K562 (cell line): ENCODE measurements around the gene GINS1. TPM values are rescaled to one million over a fixed set of nuclear protein-coding genes. Genes with fewer than 3 reads are reported as not detected.

Experiments
- ATAC-seq: fragments of 200-7000 bp; cut with Tn5 transposase; 3 replicates; pipeline ENCODE4 v1.9.1; 2020; ENCODE audit warnings: moderate library complexity
- BruUV-seq: library from RNA; stranded (reverse); fragments of 400-500 nt; replicated peaks from 2 replicates; lab custom pipeline; 2021; lab: Mats Ljungman, UMichigan
- CTCF ChIA-PET: fragments of 300-600 bp; formaldehyde crosslinking; extraction: SDS; loops from one replicate; lab custom pipeline; 2021; ENCODE audit warnings: low intra/inter-chr PET ratio; lab: Yijun Ruan, JAX
- POLR2A ChIA-PET: fragments of 300-600, 350-650 bp; sonication (Branson Sonifier 250); formaldehyde crosslinking; extraction: SDS; loops from one replicate; lab custom pipeline; 2021; ENCODE audit warnings: antibody characterized with exemption, inconsistent platforms; lab: Yijun Ruan, JAX
- DNase-seq, 4 experiments: peaks; one replicate each; pipeline versions ENCODE4 v3.0.0 to v3.0.0-alpha.2; 2011 to 2018; ENCODE audit warnings: low spot score in 3 of 4, mixed read lengths in 3 of 4; ENCODE audit errors: extremely low read depth in 1 of 4
- FAIRE-seq: peaks from 2 replicates; lab custom pipeline; 2011; peaks lifted over from hg19 to GRCh38; lab: Jason Lieb, UNC
- H2AFZ ChIP-seq: 2 replicates; pipeline ENCODE4 v1.6.0; 2011; ENCODE audit warnings: low read depth, low read length, control low read depth, inconsistent platforms
- H3K27ac ChIP-seq: fragments of 200-600 bp; 3 replicates; pipeline ENCODE4 v1.8.0; 2011; ENCODE audit warnings: low read depth, mild to moderate bottlenecking, control low read depth, inconsistent platforms, low read length, moderate library complexity, mixed read lengths; ENCODE audit errors: extremely low read depth
- H3K27me3 ChIP-seq, 2 experiments: fragments of 300-600 bp in 1 of 2; 2 replicates in 1 of 2; 3 replicates in 1 of 2; pipeline versions ENCODE4 v1.6.0 to v1.8.0; 2011; ENCODE audit warnings: inconsistent platforms in 2 of 2, low read length in 2 of 2, mild to moderate bottlenecking in 1 of 2, mixed read lengths in 1 of 2, moderate library complexity in 1 of 2; ENCODE audit not compliant: control insufficient read depth in 2 of 2, insufficient read depth in 2 of 2
- H3K36me3 ChIP-seq: fragments of 300-600 bp; 3 replicates; pipeline ENCODE4 v1.8.0; 2011; ENCODE audit warnings: mild to moderate bottlenecking, low read length, inconsistent platforms; ENCODE audit not compliant: control insufficient read depth, insufficient read depth
- H3K4me1 ChIP-seq, 2 experiments: fragments of 200-600 bp in 1 of 2; replicated peaks in 1 of 2; 2 replicates in 1 of 2; 3 replicates in 1 of 2; pipeline versions ENCODE4 v1.5.1 to v1.8.0; 2011; ENCODE audit warnings: inconsistent platforms in 2 of 2, low read length in 2 of 2, mild to moderate bottlenecking in 1 of 2, mixed read lengths in 1 of 2, moderate library complexity in 1 of 2; ENCODE audit not compliant: control insufficient read depth in 2 of 2, insufficient read depth in 2 of 2
- H3K4me2 ChIP-seq: 2 replicates; pipeline ENCODE4 v1.6.1; 2011; ENCODE audit warnings: low read length, control low read depth, inconsistent platforms, mixed read lengths; ENCODE audit not compliant: insufficient read depth
- H3K4me3 ChIP-seq: fragments of 200-600 bp; sonication (generic), shearing (Covaris generic); 2 replicates; pipeline ENCODE4 v1.5.1; 2016; ENCODE audit warnings: control low read depth, inconsistent platforms
- H3K79me2 ChIP-seq: fragments of 200-600 bp; 3 replicates; pipeline ENCODE4 v1.8.0; 2011; ENCODE audit warnings: low read length, inconsistent platforms; ENCODE audit not compliant: control insufficient read depth, insufficient read depth
- H3K9ac ChIP-seq, 2 experiments: 2 replicates each; pipeline versions ENCODE4 v1.6.0 to v1.6.1; 2011; ENCODE audit warnings: low read depth in 2 of 2, low read length in 2 of 2, control low read depth in 1 of 2, inconsistent platforms in 1 of 2, mild to moderate bottlenecking in 1 of 2, mixed read lengths in 1 of 2; ENCODE audit not compliant: insufficient read depth in 1 of 2
- H3K9me1 ChIP-seq: one replicate; pipeline ENCODE4 v1.6.0; 2011; ENCODE audit warnings: inconsistent platforms, mild to moderate bottlenecking, low read length, moderate library complexity; ENCODE audit not compliant: control insufficient read depth, insufficient read depth
- H3K9me3 ChIP-seq: replicated peaks from 2 replicates; pipeline ENCODE4 v1.5.1; 2011; ENCODE audit warnings: low read depth, low read length, inconsistent platforms; ENCODE audit not compliant: control insufficient read depth, insufficient read depth
- H4K20me1 ChIP-seq: replicated peaks from 2 replicates; pipeline ENCODE4 v1.6.1; 2011; ENCODE audit warnings: low read length, inconsistent platforms, mixed read lengths; ENCODE audit not compliant: control insufficient read depth, insufficient read depth
- ETV1 ChIP-seq: fragments of 450-650 bp; conservative IDR thresholded peaks from 2 replicates; pipeline ENCODE4 v1.6.1; 2016; ENCODE audit warnings: missing genetic modification characterization, control low read depth, low read depth, missing compliant biosample characterization
- MEIS2 ChIP-seq: fragments of 450-650 bp; IDR thresholded peaks from 2 replicates; pipeline ENCODE4 v1.6.1; 2014; ENCODE audit warnings: mild to moderate bottlenecking; ENCODE audit not compliant: partially characterized antibody
- MLLT1 ChIP-seq, 2 experiments: fragments of 450-650 bp; IDR thresholded peaks; 2 replicates each; pipeline ENCODE4 v1.6.1; 2016
- ZNF695 ChIP-seq: fragments of 450-650 bp; formaldehyde crosslinking; IDR thresholded peaks from 2 replicates; pipeline ENCODE4 v1.4.0; 2020; ENCODE audit warnings: mild to moderate bottlenecking, moderate library complexity
- WGBS: fragments of 100-300 bp; shearing (Covaris generic); methylation state at CpG from one replicate; pipeline ENCODE4 v1.1.6; 2016; ENCODE audit warnings: low coverage, mixed read lengths; ENCODE audit not compliant: insufficient coverage; ENCODE audit errors: missing lambda C conversion rate; 5-methylcytosine and 5-hydroxymethylcytosine counted together
- in situ Hi-C: fragments of 300-500 bp; cut with MboI; formaldehyde crosslinking; loops from 4 replicates; pipeline ENCODE4 v1.15.0; 2018; ENCODE audit warnings: inconsistent platforms, mixed read lengths
- intact Hi-C: fragments of 100-400 bp; cut with micrococcal nuclease; formaldehyde crosslinking; loops from 2 replicates; pipeline ENCODE4 v1.14.2; 2022
- polyA plus RNA-seq, 8 experiments: library from polyadenylated mRNA; depleted of rRNA in 4 of 8; stranded (reverse) in 5 of 8; unstranded in 3 of 8; fragments of >200 nt; fragmentation: Nextera tagmentation in 2 of 8; fragmentation: Illumina TruSeq in 1 of 8; extraction: Ambion mirVana in 2 of 8; extraction: Trizol in 1 of 8; gene quantifications; 2 replicates each; pipeline versions ENCODE4 v1.2.1 to v1.2.3, GENCODE V29; 2011 to 2014; ENCODE audit warnings: inconsistent platforms in 1 of 8, missing spikeins in 1 of 8
- total RNA-seq, 7 experiments: library from RNA; depleted of rRNA in 6 of 7; stranded (reverse); fragments of >200 nt in 6 of 7; fragmentation: Illumina TruSeq in 2 of 7; extraction: Trizol in 2 of 7; gene quantifications; 2 replicates each; pipeline versions ENCODE4 v1.2.1 to v1.2.3, GENCODE V29; 2011 to 2021; ENCODE audit warnings: low replicate concordance in 1 of 7
- TF ChIP-seq, protein P1 (sequence below): fragments of 150-350 bp; IDR thresholded peaks from 2 replicates; pipeline ENCODE4 v1.6.1; 2014; ENCODE audit warnings: low read depth, mild to moderate bottlenecking, low read length, borderline replicate concordance

GINS1 gene
- total and polyA plus RNA-seq, 9 of the 15 experiments (the other 6 are each of a cell fraction or from before 2014, with no cell fraction given), result 13.1 to 31.8 (median 24.1) TPM

DNA sequence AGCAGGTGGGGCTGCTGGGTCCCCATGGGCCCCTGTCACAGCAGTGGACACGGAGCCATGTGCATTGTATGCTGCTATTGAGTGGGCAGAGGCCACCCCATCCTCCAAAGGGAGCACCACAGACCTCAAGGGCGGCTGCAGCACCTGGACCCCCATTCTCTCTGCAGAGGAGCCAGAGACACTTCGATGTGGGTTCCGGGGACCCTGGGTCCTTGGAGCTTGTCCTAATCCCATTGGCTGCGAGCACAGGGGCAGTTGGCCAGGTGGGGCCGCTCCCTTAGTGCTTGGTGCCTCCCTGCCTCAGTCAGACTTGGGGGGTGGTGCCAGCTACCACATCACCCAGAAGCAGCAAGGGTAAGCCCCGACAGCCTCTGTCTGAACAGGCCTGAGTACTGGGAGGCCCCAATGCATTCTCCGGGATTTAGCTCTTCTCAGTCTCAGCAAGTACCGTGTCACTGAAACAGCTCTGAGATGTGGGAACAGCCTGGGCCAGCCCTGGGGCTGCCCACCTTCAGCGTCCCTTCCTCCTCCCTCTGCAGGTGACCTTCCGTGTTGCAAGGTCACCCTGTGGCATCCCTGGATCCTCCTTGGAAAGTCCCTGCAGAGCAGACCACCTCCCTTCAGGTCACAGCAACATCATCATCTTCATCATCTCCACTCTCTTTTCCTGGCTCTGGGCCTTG is 73.9 kb downstream of the GINS1 start:
- POLR2A ChIA-PET, result interaction anchor here (0.8 to 0.9 kb wide), 2 partner anchors 14 to 19 kb away, joined by 3 to 4 read pairs; no protein-coding TSS in a partner anchor
- in situ Hi-C loops (no loop called here), intact Hi-C loops (no loop called here)
- CTCF ChIA-PET, result no interaction called here
- no peaks in the 10 kb centered on the region for H3K9me1 ChIP-seq
- no TSS peak for BruUV-seq
- no peaks in the 10 kb centered on the region for H3K36me3 ChIP-seq
- H3K79me2 ChIP-seq, result no peaks in the 10 kb centered on the region
- TF ChIP-seq ETV1 (tag) (no peak), MEIS2 (no peak), ZNF695 (CRISPR knock-in tag) (no peak), MLLT1 (IDR thresholded peaks at IDR 0.05) (no peak)
- TF ChIP-seq, protein P1, sequence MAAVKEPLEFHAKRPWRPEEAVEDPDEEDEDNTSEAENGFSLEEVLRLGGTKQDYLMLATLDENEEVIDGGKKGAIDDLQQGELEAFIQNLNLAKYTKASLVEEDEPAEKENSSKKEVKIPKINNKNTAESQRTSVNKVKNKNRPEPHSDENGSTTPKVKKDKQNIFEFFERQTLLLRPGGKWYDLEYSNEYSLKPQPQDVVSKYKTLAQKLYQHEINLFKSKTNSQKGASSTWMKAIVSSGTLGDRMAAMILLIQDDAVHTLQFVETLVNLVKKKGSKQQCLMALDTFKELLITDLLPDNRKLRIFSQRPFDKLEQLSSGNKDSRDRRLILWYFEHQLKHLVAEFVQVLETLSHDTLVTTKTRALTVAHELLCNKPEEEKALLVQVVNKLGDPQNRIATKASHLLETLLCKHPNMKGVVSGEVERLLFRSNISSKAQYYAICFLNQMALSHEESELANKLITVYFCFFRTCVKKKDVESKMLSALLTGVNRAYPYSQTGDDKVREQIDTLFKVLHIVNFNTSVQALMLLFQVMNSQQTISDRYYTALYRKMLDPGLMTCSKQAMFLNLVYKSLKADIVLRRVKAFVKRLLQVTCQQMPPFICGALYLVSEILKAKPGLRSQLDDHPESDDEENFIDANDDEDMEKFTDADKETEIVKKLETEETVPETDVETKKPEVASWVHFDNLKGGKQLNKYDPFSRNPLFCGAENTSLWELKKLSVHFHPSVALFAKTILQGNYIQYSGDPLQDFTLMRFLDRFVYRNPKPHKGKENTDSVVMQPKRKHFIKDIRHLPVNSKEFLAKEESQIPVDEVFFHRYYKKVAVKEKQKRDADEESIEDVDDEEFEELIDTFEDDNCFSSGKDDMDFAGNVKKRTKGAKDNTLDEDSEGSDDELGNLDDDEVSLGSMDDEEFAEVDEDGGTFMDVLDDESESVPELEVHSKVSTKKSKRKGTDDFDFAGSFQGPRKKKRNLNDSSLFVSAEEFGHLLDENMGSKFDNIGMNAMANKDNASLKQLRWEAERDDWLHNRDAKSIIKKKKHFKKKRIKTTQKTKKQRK, result no peak
- H3K9me3 ChIP-seq, result no peaks in the 10 kb centered on the region
- H3K9ac ChIP-seq, result no peak overlapping the region
- H3K4me3 ChIP-seq, result no peak overlapping the region
- FAIRE-seq (no peak), ATAC-seq (no peak), DNase-seq (no peak)
- H4K20me1 ChIP-seq, result no peaks in the 10 kb centered on the region
- H2AFZ ChIP-seq, result no peak overlapping the region
- H3K4me2 ChIP-seq, result no peak overlapping the region
- H3K4me1 ChIP-seq, result no peaks in the 10 kb centered on the region
- H3K27ac ChIP-seq, result no peak overlapping the region
- WGBS, result 1% methylated on average over 7 of the region's 11 CpGs
- H3K27me3 ChIP-seq, result peaks cover 7 to 47% of the 10 kb centered on the region in 2 experiments; a peak in 4 of 5 replicates
